CD4-positive, alpha-beta T cell treated with Interleukin-6 for 4 hours (primary cell): ENCODE results near the gene TEC.
"Not testable (repeated sequence)": the region's sequence is repeated elsewhere in the genome, so short reads cannot be mapped to it uniquely, and the experiment has no call there.

Source experiments
- DNase-seq: peaks from one replicate; pipeline ENCODE4 v3.0.0-alpha.2; 2020; ENCODE audit warnings: mixed read lengths

The TEC gene

DNA sequence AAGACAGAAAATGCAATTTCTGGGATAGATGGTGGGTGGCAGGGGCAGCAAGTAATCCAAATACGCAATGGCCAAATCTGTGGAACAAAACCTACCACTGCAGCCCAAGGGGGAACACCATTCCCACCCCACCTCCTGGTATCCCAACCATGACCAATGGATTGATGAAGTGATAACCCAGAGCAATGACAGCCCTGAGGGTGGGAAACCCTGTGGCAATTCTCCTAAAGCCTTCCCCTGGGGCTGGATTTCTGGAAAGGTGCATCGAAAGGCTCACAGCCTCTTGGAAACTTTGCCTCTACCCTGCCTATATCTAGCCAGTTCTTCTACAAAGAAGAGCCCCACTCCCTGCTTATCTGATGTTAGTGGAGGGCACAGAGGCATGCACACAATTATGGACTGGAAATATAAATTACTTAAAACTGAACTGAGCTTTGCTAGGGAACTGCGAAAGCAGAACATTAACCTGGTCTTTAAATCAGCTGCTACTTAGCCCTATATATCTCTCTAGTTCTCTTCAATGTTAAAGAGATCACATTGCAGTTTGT is 75.6 kb downstream of the TEC start:
- DNase-seq = no peak

DNA sequence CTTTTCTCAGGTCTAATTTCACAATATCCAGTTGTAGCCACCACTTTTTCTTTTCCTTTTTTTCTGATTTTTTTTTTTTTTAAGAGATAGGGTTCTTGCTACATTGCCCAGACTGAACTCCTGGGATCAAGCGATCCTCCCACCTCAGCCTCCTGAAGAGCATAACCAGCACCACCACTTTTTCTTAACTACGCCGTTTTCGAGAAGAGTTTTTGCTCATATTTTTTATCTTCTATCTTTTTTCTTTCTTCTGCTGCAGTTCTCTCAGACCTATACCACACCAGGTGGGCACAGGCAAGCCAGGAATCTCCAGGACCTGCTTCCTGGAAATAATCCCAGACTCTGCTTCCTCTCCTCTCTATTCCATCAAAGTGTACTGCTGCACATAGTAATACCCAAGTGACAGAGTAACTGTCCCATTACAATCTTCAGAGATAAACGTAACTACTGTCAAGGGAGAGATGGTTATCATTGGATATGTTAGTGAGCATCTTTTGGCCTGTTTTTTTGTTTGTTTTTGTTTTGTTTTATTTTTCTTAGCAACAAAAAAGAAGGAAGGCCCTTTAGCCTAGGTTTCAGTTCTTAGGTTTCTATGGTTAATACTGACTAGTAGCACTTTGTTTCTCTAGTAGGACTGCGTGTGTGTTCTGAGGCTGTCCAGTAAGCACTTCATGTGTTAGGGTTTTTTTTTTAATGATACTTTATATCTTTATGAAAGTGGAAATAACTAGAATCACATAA is 76.4 kb downstream of the TEC start:
- DNase-seq = no peak

DNA sequence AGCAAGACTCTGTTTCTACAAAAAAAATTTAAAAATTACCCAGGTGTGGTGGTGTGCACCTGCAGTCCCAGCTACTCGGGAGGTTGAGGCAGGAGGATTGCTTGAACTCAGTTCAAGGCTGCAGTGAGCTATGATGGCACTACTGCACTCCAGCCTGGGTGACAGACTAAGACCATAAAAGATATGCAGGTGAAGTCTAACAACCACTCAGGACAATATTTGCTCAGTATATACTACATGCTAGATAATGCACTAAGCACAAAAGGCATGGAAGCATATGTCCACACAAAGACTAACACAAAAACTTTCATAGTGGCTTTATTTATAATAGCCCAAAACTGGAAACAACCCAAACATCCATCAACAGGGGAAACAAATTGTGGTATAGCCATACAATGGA is 77.9 kb downstream of the TEC start:
- no peak for DNase-seq

DNA sequence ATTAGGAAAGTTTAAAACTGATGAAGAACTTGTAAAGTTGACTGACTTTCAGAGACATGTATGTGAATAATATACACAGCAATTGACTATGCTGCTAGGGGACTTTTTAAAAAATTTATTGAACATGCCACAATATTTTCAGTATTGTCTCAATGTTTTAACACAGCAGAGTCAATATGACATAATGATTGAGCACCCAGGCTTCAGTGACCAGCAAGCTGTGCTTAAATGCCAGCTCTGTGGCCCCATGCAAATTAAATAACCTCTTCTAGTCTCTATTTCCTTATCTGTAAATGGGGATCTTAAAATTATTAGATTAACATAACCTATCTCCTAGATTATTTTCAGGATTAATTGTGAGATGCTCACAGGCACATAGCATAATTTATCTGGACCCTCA is 78.8 kb downstream of the TEC start:
- no peak for DNase-seq

DNA sequence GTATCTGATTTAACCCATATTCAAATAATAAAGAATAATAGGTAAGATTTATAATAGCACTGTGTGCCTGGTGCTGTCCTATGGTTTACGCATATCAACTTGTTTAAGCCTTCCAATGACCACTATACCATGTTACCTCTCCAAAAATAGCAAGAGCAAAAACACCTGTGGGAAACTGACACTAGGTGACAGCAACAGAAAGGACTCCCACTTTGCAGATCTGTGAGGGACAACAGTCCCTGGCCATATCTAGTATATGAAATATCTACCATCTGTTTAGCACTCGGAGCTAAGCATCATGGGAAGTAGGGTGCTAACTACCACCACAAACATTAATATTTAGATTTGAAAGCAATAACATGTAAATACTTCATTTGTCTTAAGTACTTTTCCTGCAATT is 79.9 kb downstream of the TEC start:
- no peak for DNase-seq

DNA sequence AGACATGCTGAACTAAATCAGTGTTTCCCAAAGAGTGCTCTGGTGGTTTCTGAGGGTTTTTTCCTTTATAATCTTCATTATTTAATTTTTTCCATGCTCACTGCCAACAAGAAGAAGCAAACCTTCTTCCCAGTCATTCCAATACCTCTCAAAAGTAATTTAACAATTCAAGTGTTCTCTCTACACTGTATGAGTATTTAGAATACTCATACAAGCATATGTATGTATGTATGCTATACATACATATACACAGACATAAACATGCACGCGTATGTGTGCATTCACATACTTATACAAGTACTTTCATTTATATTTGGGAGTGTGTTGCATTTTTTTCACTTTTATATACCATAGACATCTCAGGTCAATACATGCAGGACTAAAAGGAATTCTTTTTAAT is 81.2 kb downstream of the TEC start:
- DNase-seq = no peak

DNA sequence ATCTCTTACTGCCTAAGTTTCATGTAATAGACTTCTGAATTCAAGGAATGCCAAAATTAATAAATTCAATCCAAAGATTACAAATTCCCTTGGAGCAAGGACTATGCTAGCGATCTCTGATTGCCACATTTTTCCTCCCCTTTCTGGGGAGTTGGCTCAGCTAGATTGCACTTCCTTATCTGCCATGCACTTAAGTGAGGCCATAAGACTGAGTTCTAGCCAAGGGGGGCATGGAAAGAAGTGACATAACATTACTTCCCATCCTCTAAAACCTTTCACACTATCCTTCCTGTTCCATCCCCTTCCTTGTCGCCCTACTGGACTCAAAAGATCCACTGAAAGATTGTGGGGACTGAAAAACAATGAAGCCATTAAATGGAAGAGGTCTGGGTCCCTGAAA is 81.8 kb downstream of the TEC start:
- DNase-seq = no peak

DNA sequence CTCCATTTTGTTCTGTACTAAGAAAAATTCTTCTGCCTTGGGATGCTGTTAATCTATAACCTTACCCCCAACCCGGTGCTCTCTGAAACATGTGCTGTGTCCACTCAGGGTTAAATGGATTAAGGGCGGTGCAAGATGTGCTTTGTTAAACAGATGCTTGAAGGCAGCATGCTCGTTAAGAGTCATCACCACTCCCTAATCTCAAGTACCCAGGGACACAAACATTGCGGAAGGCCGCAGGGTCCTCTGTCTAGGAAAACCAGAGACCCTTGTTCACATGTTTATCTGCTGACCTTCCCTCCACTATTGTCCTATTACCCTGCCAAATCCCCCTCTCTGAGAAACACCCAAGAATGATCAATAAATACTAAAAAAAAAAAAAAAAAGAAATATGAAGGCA is 82.6 kb downstream of the TEC start:
- DNase-seq = not testable (repeated sequence)

DNA sequence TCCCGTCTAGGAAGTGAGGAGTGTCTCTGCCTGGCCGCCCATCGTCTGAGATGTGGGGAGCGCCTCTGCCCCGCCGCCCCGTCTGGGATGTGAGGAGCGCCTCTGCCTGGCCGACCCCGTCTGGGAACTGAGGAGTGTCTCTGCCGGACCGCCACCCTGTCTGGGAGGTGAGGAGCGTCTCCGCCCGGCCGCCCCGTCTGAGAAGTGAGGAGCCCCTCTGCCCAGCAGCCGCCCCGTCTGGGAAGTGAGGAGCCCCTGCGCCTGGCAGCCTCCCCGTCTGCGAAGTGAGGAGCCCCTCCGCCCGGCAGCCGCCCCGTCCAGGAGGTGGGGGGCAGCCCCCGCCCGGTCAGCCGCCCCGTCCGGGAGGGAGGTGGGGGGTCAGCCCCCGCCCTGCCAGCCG is 83.2 kb downstream of the TEC start:
- DNase-seq = not testable (repeated sequence)

DNA sequence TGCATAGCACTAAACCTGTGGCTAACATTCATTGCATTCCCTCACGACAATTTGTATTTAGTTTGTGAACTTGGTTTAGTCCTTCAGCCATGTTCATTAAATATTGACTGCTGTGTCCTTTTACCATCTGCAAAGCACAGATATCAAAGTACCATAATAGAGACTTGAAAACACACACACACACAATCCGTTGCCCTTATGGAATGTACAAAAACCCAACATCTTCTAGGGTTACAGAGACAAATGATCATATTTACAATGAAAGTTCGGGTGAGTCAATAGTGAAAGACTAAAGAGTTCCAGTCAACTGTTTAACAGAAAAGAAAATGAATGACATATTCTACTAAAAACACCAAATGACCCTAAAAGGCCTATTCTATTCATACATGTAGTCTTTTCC is 84.8 kb downstream of the TEC start:
- DNase-seq = no peak

DNA sequence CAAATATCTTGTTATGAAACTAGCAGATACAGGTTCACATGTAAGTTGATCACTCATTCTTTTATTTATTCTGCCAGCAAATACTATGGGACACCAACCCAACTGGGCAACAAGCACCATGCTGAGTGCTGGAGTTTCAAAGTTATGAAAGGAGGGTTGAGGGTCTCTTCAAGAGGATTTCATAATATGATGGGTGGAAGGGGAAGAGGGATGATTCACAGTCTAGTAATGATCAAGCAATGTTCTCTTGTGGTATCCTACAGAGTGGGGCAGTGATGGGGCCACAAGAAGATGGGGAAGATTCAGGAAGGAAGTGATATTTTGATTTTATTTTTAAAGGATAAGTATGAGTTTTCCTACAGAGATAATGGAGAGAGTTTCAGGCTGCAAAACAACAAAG is 89.4 kb downstream of the TEC start:
- DNase-seq = no peak

DNA sequence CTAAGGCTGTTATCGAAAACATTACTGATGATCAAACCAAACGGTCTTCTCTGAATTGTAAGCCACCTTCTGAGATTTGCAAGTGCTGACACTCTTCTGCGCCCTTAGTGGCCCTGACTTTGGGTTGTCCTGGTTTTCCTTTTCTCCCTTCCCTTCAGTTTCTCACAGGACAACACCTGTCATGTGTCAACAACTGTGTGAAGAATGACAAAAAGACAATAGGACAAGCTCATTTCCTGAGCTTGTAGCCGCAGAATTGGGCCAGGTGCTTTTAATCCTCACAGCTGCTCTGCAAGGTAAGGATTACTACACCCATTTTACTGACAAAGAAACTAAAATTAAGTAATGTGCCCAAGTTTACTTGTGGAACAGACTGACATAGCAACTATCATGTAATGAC is 90.7 kb downstream of the TEC start:
- no peak for DNase-seq

DNA sequence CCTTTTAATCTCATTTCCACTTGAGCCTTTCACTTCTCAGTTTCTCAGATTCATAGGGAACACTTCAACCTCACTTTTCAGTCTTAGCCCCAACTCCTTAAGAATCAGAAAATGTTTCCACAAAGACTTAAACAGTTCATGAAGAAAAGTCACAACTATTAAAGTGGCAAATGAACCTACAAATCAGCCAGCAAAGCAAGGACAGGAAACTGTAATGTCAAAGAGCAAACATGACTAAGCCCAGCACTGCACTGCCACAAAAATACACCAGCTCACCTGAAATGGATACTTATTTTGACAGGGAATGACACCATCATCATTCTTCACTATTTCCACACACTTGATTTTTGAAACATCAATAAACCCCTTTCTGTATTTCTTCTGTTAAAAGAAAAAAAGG is 93.8 kb downstream of the TEC start:
- DNase-seq = no peak

DNA sequence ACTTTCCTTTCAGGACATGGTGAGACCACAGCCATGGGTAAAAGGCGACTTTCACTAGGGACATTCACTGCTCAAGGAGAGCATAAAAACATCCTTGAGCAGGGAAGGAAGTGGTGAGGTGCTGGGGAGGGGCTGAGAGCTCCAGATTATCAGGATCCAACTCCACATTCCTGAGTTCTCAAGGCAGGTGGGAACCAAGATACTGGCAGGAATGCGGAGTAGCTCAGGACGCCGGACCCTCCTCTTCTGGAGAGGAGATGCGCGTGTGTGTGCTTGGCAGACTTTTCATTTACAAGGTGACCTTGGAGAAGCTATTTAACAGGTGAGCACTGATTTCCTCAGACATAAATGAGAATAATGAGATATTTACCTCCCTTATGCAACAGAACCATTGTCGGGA is 94.3 kb downstream of the TEC start:
- DNase-seq = no peak

DNA sequence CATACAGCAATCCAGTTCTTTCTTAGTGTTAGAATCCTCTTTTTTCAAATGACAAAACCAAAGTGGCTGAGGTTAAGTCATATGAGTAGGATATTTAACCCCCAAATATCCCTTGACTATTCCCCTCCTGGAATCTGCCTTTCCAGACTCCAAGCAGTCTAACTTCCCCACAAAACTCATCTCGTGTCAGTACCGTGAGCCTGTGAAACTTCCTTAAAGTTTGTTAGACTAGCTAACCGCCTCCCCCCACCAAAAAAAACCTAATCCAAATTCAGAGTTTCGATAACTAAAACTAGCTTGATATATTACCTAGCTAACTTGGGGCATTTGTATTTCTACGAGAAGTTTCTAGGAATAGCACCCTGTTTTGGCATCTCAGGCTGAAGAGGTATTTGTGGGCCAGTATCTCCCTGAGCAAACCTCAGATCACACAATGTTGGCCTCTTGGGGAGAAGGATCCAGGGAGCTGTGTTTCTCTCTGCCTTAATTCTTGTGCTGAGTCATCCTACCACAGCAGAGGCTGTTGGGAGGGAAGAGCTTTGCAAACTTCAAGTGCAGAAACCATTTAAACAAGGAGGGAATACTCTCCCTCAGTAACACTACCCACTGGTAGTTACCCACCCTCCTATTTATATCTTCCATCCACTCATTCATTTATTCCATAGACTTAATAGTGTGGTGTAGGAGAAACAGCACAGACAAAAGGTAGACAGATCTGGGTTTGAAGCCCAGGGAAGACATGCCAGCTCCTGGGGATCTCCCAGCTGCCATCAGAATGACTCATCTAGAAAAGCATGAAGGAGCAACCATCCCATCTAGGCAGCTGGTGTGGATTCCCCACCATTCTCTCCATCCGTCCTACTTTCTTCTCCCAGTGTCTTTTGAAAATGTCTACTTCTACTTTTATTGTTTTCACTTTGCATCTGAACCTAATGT is 96.3 kb downstream of the TEC start:
- DNase-seq = no peak

DNA sequence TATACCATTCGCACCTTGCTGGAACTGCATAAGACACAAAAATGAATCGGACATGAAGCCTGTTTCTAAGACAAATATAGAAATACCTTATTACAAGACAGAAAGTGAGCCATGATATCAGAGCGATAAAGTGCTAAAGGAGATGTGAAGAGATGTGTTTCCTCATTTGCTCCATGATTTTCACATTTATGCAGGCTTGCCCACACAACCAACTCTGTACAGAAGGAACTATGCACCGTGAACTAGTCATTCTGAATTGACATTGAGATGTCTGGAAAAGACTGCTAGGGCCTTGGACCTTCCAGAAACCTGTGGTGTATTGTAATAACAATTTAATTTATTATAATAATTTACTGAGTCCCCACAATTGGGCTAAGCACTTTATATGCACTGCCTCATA is 97.0 kb downstream of the TEC start:
- no peak for DNase-seq

DNA sequence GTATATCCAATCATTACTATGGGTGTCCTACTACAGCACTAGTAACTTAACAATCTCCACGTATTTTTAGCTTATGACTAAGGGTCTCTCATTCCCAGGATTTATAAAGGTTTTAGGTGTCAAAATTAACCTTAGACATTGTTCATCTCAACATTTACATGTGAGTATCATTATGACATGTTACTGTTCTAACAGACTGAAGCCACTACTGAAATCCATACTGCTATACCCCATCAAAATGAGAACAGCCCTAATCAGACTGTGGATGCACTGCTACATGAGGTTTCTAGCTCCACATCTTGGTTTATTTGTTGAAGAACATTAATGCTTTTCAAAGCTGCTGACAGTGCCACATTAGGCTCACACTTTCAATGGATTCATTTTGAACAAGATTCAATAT is 100.0 kb downstream of the TEC start:
- DNase-seq = no peak

DNA sequence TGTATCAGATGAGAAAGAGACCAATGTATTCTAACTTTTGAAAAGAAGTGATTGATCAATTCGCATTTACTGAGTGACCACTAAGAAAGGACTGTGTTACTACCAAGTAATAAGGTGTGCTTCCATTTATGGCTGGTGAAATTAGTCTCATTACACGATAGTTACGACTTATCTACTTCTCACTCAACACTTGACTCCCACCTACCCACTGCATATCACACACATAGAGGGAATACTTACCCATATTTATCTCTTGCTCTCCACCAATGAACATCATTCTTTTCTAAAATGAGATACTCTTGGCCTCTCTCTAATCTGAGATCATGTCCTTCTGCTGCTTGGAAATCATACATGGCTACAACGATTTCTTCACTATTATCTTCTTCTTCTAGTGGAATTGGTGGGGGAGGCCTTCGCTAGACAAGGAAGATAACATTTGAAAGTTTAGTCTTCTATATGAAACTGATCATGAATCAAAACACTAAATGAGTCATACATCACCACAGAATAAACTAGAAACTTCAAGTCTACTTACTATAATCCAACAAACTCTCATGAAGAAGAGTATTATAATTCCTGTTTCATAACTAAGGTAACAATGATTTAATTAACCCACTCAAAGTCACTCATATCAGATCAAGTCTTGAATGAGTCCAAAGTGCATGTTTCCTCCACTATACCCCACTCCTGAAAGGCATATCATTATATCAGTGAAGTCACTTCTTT is 101.9 kb downstream of the TEC start:
- no peak for DNase-seq

DNA sequence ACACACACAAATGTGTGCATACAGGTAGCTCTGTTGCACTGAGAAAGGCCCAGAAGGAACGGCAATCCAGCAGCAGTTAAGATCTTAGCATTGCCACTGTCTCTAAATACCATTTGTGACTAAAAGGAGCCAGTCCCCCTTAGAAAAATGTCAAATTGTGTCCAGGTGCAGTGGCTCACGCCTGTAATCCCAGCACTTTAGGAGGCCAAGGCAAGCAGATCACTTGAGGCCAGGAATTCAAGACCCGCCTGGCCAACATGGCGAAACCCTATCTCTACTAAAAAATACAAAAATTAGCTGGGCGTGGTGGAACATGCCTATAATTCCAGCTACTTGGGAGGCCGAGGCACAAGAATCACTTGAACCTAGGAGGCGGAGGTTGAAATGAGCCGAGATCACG is 105.1 kb downstream of the TEC start:
- DNase-seq = not testable (repeated sequence)

DNA sequence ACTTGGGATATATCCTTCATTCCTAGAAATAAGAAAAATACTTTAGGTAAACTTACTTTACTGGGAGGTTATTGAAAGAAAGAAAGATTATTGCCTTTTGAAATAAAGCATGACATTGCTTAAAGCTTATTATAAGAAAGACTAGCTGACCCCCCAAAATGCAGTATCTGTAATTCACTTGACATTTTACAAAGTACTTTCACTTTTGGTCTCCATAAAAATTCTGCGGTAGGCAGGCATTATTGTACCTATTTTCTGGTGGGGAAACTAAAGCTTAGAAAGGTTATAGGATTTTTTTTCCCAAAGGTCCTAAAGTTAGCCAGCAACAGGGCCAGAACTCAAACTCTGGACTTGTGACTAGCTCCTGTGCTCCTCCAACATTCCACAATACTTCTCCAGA is 105.9 kb downstream of the TEC start:
- DNase-seq = no peak

DNA sequence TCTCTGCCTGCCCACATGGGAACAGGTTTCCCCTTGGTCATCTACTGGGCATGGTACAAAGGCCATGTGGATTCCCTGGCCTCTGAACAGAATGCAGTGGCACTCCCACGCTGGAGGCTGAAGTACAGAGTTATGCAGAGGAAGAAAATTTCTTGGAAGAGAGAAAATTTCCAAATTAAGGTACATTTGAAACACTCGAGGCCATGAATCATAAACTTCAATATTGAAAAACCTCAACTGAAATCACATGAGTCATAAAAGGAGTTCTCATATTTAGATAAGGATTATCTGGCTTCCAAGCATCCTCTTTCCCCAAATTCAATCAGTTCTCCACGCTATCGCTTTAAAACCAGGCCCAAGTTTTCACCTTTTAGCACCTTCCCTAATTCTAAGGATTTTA is 107.5 kb downstream of the TEC start:
- no peak for DNase-seq

DNA sequence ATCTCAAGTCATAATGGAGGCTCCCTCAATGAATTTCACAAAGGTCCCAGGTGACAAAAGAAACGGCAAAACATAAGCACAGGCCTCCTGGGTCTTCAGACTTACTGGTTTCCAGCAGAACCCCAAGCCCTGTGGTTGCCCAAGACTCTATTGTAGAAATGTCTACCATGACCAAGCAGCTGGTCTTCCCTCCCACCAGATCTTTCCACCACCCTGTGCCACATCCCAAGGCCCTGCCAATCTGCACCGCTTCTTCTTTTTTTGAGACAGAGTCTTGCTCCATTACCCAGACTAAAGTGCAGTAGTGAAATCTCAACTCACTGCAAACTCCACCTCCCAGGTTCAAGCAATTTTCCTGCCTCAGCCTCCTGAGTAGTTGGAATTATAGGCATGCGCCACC is 112.4 kb downstream of the TEC start:
- DNase-seq = no peak

DNA sequence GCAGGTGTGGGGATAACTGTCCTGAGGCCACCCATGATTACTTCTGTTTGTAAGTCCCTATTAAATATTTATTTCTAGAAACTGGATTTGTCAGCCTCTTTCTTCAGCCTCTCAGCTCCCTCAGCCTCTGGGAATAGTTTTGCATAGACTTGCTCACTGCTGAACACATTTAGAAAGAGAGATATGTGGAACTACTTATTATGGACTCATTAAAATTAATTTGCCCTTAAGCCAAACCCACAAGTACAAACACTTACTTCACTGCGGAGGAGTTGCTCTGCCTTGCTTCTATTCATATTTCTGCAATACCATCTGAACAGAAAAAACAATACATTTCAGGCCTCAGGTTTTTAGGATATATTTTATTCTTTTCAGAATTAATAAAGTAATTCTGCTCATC is 113.2 kb downstream of the TEC start:
- DNase-seq = no peak
